Cardiac muscle cell (in vitro differentiated cells and primary cell): ENCODE data around the gene HIP1. TPM values are rescaled to one million over a fixed set of nuclear protein-coding genes. Genes with fewer than 3 reads are reported as not detected.
"Not testable (repeated sequence)": the region's sequence is repeated elsewhere in the genome, so short reads cannot be mapped to it uniquely, and the experiment has no call there.

Source experiments
- DNase-seq, 2 donors: peaks; one replicate each; pipeline versions ENCODE4 v3.0.0 to v3.0.0-alpha.2; 2010 to 2017; ENCODE audit warnings: low read depth in 1 of 2, low spot score in 1 of 2
- H3K27ac ChIP-seq: fragments of 200-600 bp; sonication (generic); 2 replicates; pipeline ENCODE4 v1.5.1; 2016
- H3K27me3 ChIP-seq: fragments of 200-600 bp; sonication (generic); 2 replicates; pipeline ENCODE4 v1.6.0; 2016; ENCODE audit warnings: control low read depth
- H3K36me3 ChIP-seq: fragments of 200-600 bp; sonication (generic); 2 replicates; pipeline ENCODE4 v1.5.1; 2016; ENCODE audit warnings: control low read depth
- H3K4me1 ChIP-seq: fragments of 200-600 bp; sonication (generic); 2 replicates; pipeline ENCODE4 v1.8.1; 2017; ENCODE audit warnings: low read depth, mild to moderate bottlenecking, mixed run types
- H3K4me3 ChIP-seq: fragments of 200-600 bp; sonication (generic); 2 replicates; pipeline ENCODE4 v1.5.1; 2016; ENCODE audit warnings: mild to moderate bottlenecking
- H3K9me3 ChIP-seq: fragments of 200-600 bp; sonication (generic); 2 replicates; pipeline ENCODE4 v1.5.1; 2017; ENCODE audit warnings: low read depth, mild to moderate bottlenecking, control low read depth
- polyA plus RNA-seq: library from polyadenylated mRNA; unstranded; fragments of >200 nt; fragmentation: Nextera tagmentation; extraction: Ambion mirVana; gene quantifications from 2 replicates; pipeline ENCODE4 v1.2.1, GENCODE V29; 2016
- total RNA-seq: library from RNA; depleted of rRNA; stranded (reverse); fragments of >200 nt; gene quantifications from 2 replicates; pipeline ENCODE4 v1.2.3, GENCODE V29; 2016
- TF ChIP-seq, protein P1 (sequence below): IDR thresholded peaks from 2 replicates; pipeline ENCODE4 v1.5.1; 2012; ENCODE audit warnings: low read depth, mild to moderate bottlenecking, low read length

The HIP1 gene
- total and polyA plus RNA-seq, 2 experiments from 2014 or later: 21.2 to 34.6 TPM

DNA sequence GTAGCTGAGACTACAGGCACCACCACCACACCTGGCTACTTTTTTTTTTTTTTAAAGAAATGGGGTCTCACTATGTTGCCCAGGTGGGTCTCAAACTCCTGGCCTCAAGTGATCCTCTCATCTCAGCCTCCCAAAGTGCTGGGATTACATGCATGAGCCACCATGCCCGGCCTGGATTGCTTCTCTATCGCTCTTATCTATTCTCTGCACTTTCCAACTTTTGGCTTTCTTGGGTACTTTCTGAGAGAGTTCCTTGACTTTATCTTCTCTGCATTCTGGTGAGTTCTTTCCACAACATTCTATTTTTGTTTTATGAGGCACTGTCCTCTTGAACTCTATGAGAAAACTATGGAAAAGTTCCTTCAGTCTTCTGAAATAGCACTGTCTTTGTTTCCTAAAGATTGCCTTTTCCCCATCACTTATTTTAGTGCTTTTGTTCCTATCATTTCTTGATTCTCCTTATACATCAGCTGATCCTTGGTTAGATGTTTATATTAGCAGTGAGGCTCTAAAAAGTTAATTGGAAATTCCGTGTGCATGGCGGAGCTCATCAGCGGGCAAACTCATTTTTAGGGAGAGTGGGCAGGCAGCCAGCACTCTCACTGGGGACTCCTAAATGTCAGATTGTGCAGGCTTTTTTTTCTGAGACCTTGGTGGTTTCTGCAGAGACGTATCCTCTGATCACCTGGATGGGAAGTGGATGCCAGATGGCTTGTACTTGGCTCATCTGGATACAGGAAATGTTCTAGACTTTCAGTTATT lies 43.9 kb downstream of the HIP1 start:
- TF ChIP-seq, protein P1, sequence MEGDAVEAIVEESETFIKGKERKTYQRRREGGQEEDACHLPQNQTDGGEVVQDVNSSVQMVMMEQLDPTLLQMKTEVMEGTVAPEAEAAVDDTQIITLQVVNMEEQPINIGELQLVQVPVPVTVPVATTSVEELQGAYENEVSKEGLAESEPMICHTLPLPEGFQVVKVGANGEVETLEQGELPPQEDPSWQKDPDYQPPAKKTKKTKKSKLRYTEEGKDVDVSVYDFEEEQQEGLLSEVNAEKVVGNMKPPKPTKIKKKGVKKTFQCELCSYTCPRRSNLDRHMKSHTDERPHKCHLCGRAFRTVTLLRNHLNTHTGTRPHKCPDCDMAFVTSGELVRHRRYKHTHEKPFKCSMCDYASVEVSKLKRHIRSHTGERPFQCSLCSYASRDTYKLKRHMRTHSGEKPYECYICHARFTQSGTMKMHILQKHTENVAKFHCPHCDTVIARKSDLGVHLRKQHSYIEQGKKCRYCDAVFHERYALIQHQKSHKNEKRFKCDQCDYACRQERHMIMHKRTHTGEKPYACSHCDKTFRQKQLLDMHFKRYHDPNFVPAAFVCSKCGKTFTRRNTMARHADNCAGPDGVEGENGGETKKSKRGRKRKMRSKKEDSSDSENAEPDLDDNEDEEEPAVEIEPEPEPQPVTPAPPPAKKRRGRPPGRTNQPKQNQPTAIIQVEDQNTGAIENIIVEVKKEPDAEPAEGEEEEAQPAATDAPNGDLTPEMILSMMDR: no peak
- H3K4me3 ChIP-seq: no peak overlapping the region
- H3K9me3 ChIP-seq: no peaks in the 10 kb centered on the region
- H3K36me3 ChIP-seq: no peaks in the 10 kb centered on the region
- H3K4me1 ChIP-seq: peaks cover under 1% of the 10 kb centered on the region
- no peak overlapping the region for H3K27ac ChIP-seq
- DNase-seq: no peak
- H3K27me3 ChIP-seq: no peaks in the 10 kb centered on the region

- not testable (repeated sequence) for DNase-seq, H3K27ac ChIP-seq, H3K4me1 ChIP-seq, H3K36me3 ChIP-seq, H3K4me3 ChIP-seq, H3K27me3 ChIP-seq, H3K9me3 ChIP-seq
Observed at GRCh38 chr7:75693668-75694067, 45.1 kb downstream of the HIP1 start.

- DNase-seq: no peak
- Histone ChIP-seq H3K4me1 (peaks cover 5% of the 10 kb centered on the region), H3K36me3 (no peaks in the 10 kb centered on the region), H3K27me3 (no peaks in the 10 kb centered on the region), H3K9me3 (no peaks in the 10 kb centered on the region), H3K4me3 (no peak overlapping the region), H3K27ac (no peak overlapping the region)
- TF ChIP-seq, protein P1: no peak
Observed at GRCh38 chr7:75691793-75692543, 46.8 kb downstream of the HIP1 start.

GRCh38 chr7:75690121-75690523 lies 48.6 kb downstream of the HIP1 start:
- no peak overlapping the region for H3K27ac ChIP-seq
- DNase-seq: no peak
- no peaks in the 10 kb centered on the region for H3K27me3 ChIP-seq
- no peak overlapping the region for H3K4me3 ChIP-seq
- TF ChIP-seq, protein P1: no peak
- H3K9me3 ChIP-seq: no peaks in the 10 kb centered on the region
- peaks cover 5% of the 10 kb centered on the region for H3K4me1 ChIP-seq
- H3K36me3 ChIP-seq: no peaks in the 10 kb centered on the region

GRCh38 chr7:75689246-75690099 lies 49.3 kb downstream of the HIP1 start:
- no peak for DNase-seq
- TF ChIP-seq, protein P1: no peak
- Histone ChIP-seq H3K27ac (no peak overlapping the region), H3K27me3 (no peaks in the 10 kb centered on the region), H3K4me3 (no peak overlapping the region), H3K9me3 (no peaks in the 10 kb centered on the region), H3K36me3 (no peaks in the 10 kb centered on the region), H3K4me1 (peaks cover 5% of the 10 kb centered on the region)
